Chondrocyte (in vitro differentiated cells): Measurements from ENCODE around the gene WWOX. TPM values are rescaled to one million over a fixed set of nuclear protein-coding genes. Genes with fewer than 3 reads are reported as not detected.

Experiments
- DNase-seq: peaks from one replicate; pipeline ENCODE4 v3.0.0; 2021; ENCODE audit warnings: mixed read lengths, low spot score
- H3K27ac Mint-ChIP-seq: one replicate; pipeline ENCODE4 v1.8.0; 2021; ENCODE audit warnings: mild to moderate bottlenecking, moderate library complexity, mixed read lengths; ENCODE audit not compliant: unreplicated experiment
- H3K27me3 Mint-ChIP-seq: 2 replicates; pipeline ENCODE4 v1.8.0; 2021; ENCODE audit warnings: low read depth, mixed read lengths
- H3K36me3 Mint-ChIP-seq: 2 replicates; pipeline ENCODE4 v1.8.0; 2021; ENCODE audit warnings: low read depth, mixed read lengths
- H3K4me1 Mint-ChIP-seq: 2 replicates; pipeline ENCODE4 v1.8.0; 2021; ENCODE audit warnings: low read depth, mild to moderate bottlenecking, mixed read lengths
- H3K4me3 Mint-ChIP-seq: one replicate; pipeline ENCODE4 v1.8.0; 2021; ENCODE audit warnings: mild to moderate bottlenecking, moderate library complexity, mixed read lengths; ENCODE audit not compliant: unreplicated experiment
- H3K9me3 Mint-ChIP-seq: 2 replicates; pipeline ENCODE4 v1.8.0; 2021; ENCODE audit warnings: low read depth, mixed read lengths
- CTCF ChIP-seq: fragments of 200-600 bp; sonication (generic); IDR thresholded peaks from 2 replicates; pipeline ENCODE4 v1.5.0; 2021; ENCODE audit warnings: antibody characterized with exemption, mild to moderate bottlenecking, moderate library complexity
- total RNA-seq: library from RNA; stranded (reverse); gene quantifications from 3 replicates; pipeline ENCODE4 v1.2.1, GENCODE V29; 2021

WWOX gene
- total RNA-seq, 1 donor from 2014 or later, result 12.1 TPM

GRCh38 chr16:78448658-78449271, 349.3 kb downstream of the WWOX start:
- DNase-seq, result no peak
- Mint-ChIP-seq H3K4me3 (no peak overlapping the region), H3K27ac (no peak overlapping the region), H3K36me3 (no peaks in the 10 kb centered on the region), H3K9me3 (no peaks in the 10 kb centered on the region), H3K27me3 (no peaks in the 10 kb centered on the region), H3K4me1 (peaks cover 50% of the 10 kb centered on the region)
- TF ChIP-seq CTCF, result no peak

DNA sequence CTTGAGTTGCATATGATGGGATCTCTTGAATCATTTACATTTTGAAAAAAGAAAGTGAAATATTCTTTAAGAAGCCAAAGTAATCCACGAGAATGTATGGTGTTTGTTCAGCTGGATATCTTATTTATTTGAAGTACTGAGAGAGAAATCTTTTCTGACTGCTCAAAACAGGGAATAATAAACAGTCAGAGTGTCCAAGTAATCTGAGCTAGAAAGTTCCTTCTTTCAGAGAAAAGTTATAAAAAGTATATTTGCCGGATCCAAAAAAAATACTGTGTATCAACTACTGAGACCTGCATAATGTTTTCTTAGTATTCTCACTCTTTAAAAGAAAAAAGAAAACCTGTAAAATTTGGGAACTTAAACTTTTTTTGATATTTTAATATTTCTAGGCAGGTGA, 350.8 kb downstream of the WWOX start:
- Mint-ChIP-seq H3K4me3 (no peak overlapping the region), H3K27me3 (no peaks in the 10 kb centered on the region), H3K36me3 (no peaks in the 10 kb centered on the region), H3K27ac (peak overlapping the region; percentile 52), H3K9me3 (no peaks in the 10 kb centered on the region), H3K4me1 (peaks cover 44% of the 10 kb centered on the region)
- no peak for TF ChIP-seq CTCF
- DNase-seq, result no peak

DNA sequence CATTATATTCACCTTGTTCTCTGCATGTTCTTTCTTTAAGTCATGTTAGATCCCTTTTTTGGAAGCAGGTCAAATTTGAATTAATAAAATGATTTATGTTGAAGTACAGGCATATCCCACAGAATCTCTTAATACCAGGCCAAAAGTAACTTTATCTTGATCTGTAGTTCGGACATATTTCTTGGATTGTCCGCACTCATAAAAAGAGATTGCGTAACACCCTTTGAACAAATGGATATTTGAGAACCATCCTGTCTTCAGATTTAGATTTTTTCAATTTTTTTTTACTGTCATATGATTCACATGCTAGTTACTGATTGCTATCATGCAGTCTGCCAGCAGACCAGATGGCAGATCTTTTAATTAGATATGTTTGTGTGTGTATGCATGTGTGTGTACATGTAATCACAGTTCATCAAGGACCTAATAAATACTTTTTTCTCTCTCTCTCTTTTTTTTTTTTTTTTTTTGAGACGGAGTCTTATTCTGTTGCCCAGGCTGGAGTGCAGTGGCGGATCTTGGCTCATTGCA, 352.6 kb downstream of the WWOX start:
- H3K36me3 Mint-ChIP-seq, result no peaks in the 10 kb centered on the region
- H3K27me3 Mint-ChIP-seq, result no peaks in the 10 kb centered on the region
- no peak overlapping the region for H3K27ac Mint-ChIP-seq
- TF ChIP-seq CTCF, result no peak
- H3K9me3 Mint-ChIP-seq, result no peaks in the 10 kb centered on the region
- H3K4me3 Mint-ChIP-seq, result no peak overlapping the region
- DNase-seq, result no peak
- peaks cover 35% of the 10 kb centered on the region for H3K4me1 Mint-ChIP-seq

- Mint-ChIP-seq H3K27me3 (no peaks in the 10 kb centered on the region), H3K27ac (no peak overlapping the region), H3K4me3 (no peak overlapping the region), H3K9me3 (no peaks in the 10 kb centered on the region), H3K36me3 (no peaks in the 10 kb centered on the region), H3K4me1 (peaks cover 21% of the 10 kb centered on the region)
- DNase-seq, result no peak
- TF ChIP-seq CTCF, result no peak
Measured at GRCh38 chr16:78455861-78456260, 356.4 kb downstream of the WWOX start.

- no peak for DNase-seq
- TF ChIP-seq CTCF, result peak; percentile 43
- H3K9me3 Mint-ChIP-seq, result no peaks in the 10 kb centered on the region
- H3K27ac Mint-ChIP-seq, result no peak overlapping the region
- H3K4me3 Mint-ChIP-seq, result no peak overlapping the region
- H3K4me1 Mint-ChIP-seq, result peaks cover 35% of the 10 kb centered on the region
- H3K36me3 Mint-ChIP-seq, result no peaks in the 10 kb centered on the region
- H3K27me3 Mint-ChIP-seq, result no peaks in the 10 kb centered on the region
Measured at GRCh38 chr16:78458588-78458987, 359.1 kb downstream of the WWOX start.
